ENCODE results near the gene KRAS.
A peak's percentile ranks its signal among the peaks of the same experiment; 100 is the strongest.

The KRAS gene

DNA sequence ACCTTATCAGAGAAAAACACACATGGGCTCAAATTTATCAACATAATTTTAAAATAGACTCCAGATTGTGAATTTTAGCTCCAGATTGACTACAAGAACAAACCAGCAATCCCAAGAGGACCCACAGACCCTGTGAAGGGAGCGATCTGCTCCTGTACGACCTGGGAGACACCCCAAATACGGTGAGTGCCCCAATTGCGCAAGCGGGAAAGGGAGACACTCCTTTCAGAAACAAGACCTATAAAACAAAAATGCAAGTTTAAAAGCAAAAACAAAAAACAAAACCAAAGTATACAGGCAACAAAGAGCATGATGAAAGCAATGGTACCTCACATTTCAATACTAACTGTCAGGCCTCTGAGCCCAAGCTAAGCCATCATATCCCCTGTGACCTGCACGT lies 87.9 kb downstream of the KRAS start:
- H2AFZ ChIP-seq (ENCODE audit: low read depth, low read length), result no peak overlapping the region
- no peaks in the 10 kb centered on the region for H3K79me2 ChIP-seq (ENCODE audit: low read length)
- no peak overlapping the region for H3K4me3 ChIP-seq (ENCODE audit: low read length)
- H3K9me3 ChIP-seq (ENCODE audit: insufficient read depth, low read length), result no peaks in the 10 kb centered on the region; the same call in 1 of the 2 replicates
- H3K27me3 ChIP-seq (ENCODE audit: low read depth, low read length), result no peaks in the 10 kb centered on the region
- H3K4me2 ChIP-seq (ENCODE audit: low read length), result no peak overlapping the region
- TF ChIP-seq, protein P1, sequence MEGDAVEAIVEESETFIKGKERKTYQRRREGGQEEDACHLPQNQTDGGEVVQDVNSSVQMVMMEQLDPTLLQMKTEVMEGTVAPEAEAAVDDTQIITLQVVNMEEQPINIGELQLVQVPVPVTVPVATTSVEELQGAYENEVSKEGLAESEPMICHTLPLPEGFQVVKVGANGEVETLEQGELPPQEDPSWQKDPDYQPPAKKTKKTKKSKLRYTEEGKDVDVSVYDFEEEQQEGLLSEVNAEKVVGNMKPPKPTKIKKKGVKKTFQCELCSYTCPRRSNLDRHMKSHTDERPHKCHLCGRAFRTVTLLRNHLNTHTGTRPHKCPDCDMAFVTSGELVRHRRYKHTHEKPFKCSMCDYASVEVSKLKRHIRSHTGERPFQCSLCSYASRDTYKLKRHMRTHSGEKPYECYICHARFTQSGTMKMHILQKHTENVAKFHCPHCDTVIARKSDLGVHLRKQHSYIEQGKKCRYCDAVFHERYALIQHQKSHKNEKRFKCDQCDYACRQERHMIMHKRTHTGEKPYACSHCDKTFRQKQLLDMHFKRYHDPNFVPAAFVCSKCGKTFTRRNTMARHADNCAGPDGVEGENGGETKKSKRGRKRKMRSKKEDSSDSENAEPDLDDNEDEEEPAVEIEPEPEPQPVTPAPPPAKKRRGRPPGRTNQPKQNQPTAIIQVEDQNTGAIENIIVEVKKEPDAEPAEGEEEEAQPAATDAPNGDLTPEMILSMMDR (IDR thresholded peaks at IDR 0.05; ENCODE audit: low read depth, low read length), result no peak
- no peak for TF ChIP-seq EZH2phosphoT487 (IDR thresholded peaks at IDR 0.05; ENCODE audit: low read depth)
- peaks cover 11% of the 10 kb centered on the region for H3K4me1 ChIP-seq (ENCODE audit: low read length)
- no peak overlapping the region for H3K9ac ChIP-seq (ENCODE audit: low read length)
- no peaks in the 10 kb centered on the region for H4K20me1 ChIP-seq (ENCODE audit: insufficient read depth, low read length)
- H3K27ac ChIP-seq (ENCODE audit: low read length), result no peak overlapping the region
- peaks cover 5% of the 10 kb centered on the region for H3K36me3 ChIP-seq (replicated peaks; ENCODE audit: low read depth, low read length)

DNA sequence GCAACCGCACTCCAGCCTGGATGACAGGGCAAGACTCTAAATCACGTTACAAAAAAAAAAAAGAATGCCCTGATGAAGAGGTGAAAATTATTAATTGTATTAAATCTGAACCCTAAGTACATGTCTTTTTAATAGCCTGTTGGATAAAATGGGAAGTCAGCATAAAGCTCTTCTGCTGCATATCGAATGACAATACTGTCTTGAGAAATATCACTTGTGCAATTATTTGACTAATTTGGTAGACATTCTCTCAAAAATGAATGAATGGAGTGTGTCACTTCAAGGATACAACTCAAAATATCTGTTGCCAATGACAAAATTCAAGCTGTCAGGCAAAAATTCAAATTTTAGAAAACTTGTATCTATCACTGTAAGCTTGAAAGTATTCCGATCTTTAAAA lies 94.7 kb downstream of the KRAS start:
- H2AFZ ChIP-seq (ENCODE audit: low read depth, low read length), result no peak overlapping the region
- H3K4me3 ChIP-seq (ENCODE audit: low read length), result no peak overlapping the region
- no peaks in the 10 kb centered on the region; the same call in 1 of the 2 replicates for H3K9me3 ChIP-seq (ENCODE audit: insufficient read depth, low read length)
- no peak overlapping the region for H3K9ac ChIP-seq (ENCODE audit: low read length)
- no peaks in the 10 kb centered on the region for H3K27me3 ChIP-seq (ENCODE audit: low read depth, low read length)
- H3K79me2 ChIP-seq (ENCODE audit: low read length), result no peaks in the 10 kb centered on the region
- peak overlapping the region; percentile 88 for H3K27ac ChIP-seq (ENCODE audit: low read length)
- TF ChIP-seq, protein P1 (IDR thresholded peaks at IDR 0.05; ENCODE audit: low read depth, low read length), result no peak
- TF ChIP-seq EZH2phosphoT487 (IDR thresholded peaks at IDR 0.05; ENCODE audit: low read depth), result no peak
- no peaks in the 10 kb centered on the region for H4K20me1 ChIP-seq (ENCODE audit: insufficient read depth, low read length)
- H3K36me3 ChIP-seq (replicated peaks; ENCODE audit: low read depth, low read length), result peaks cover 5% of the 10 kb centered on the region
- peaks cover 46% of the 10 kb centered on the region for H3K4me1 ChIP-seq (ENCODE audit: low read length)
- H3K4me2 ChIP-seq (ENCODE audit: low read length), result no peak overlapping the region

DNA sequence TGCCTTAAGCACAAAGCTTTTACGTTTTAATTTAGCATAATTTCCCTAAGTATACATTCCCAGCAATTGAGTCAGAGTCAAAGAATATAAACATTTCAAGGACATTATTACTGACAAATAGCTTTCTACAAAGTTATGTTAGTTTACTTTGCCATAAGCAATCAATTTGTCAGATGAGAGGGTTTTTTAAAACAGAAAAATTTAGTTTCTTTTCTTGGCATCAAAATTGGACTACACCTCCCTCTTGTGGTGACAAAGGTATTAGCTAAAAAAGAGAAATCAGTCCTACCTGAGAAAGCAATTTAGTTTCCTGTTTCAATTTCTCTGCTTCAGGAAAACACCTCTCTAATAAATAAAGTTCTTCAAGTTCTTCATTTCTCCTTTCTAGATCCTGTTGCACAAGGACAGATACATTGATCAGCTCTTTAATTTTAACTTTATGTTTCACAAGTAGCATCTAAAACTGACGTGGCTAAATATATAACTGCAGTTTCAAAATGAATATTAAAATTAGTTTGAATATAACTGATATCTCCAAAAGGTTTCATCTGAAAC lies 95.6 kb downstream of the KRAS start:
- no peaks in the 10 kb centered on the region for H3K27me3 ChIP-seq (ENCODE audit: low read depth, low read length)
- H3K9ac ChIP-seq (ENCODE audit: low read length), result peak overlapping the region; percentile 51
- peaks cover 5% of the 10 kb centered on the region for H3K36me3 ChIP-seq (replicated peaks; ENCODE audit: low read depth, low read length)
- H3K4me2 ChIP-seq (ENCODE audit: low read length), result peak overlapping the region; percentile 60
- TF ChIP-seq EZH2phosphoT487 (IDR thresholded peaks at IDR 0.05; ENCODE audit: low read depth), result no peak
- TF ChIP-seq, protein P1 (IDR thresholded peaks at IDR 0.05; ENCODE audit: low read depth, low read length), result peak; percentile 78
- H3K4me3 ChIP-seq (ENCODE audit: low read length), result peak overlapping the region; percentile 41
- H3K4me1 ChIP-seq (ENCODE audit: low read length), result peaks cover 46% of the 10 kb centered on the region
- peak overlapping the region; percentile 62 for H2AFZ ChIP-seq (ENCODE audit: low read depth, low read length)
- H4K20me1 ChIP-seq (ENCODE audit: insufficient read depth, low read length), result no peaks in the 10 kb centered on the region
- peak overlapping the region; percentile 88 for H3K27ac ChIP-seq (ENCODE audit: low read length)
- H3K9me3 ChIP-seq (ENCODE audit: insufficient read depth, low read length), result no peaks in the 10 kb centered on the region; the same call in 1 of the 2 replicates
- H3K79me2 ChIP-seq (ENCODE audit: low read length), result no peaks in the 10 kb centered on the region
